Right lobe of liver (tissue), 6 donors: Measurements from ENCODE around the gene AREG. TPM values are rescaled to one million over a fixed set of nuclear protein-coding genes. Genes with fewer than 3 reads are reported as not detected.

Experiments used
- ATAC-seq, 4 donors: fragments of 200-7000 bp; cut with Tn5 transposase; one replicate each; pipeline ENCODE4 v1.9.1; 2020; ENCODE audit warnings: mild to moderate bottlenecking in 4 of 4, moderate library complexity in 4 of 4
- DNase-seq, 3 donors: peaks; one replicate each; pipeline ENCODE4 v3.0.0-alpha.2; 2020
- H3K27ac ChIP-seq, 3 donors: fragments of 200-600 bp; one replicate each; pipeline ENCODE4 v1.8.0; 2022
- H3K27me3 ChIP-seq, 2 donors: fragments of 200-600 bp; one replicate each; pipeline ENCODE4 v1.8.0; 2022
- H3K36me3 ChIP-seq, 4 donors: fragments of 200-600 bp; sonication (generic) in 1 of 4; one replicate each; pipeline versions ENCODE4 v1.5.1 to v1.8.0; 2017 to 2022; ENCODE audit warnings: control low read depth in 1 of 4
- H3K4me1 ChIP-seq, 4 donors: fragments of 200-600 bp; sonication (generic) in 1 of 4; one replicate each; pipeline versions ENCODE4 v1.5.1 to v1.8.0; 2017 to 2022; ENCODE audit warnings: control low read depth in 1 of 4
- H3K4me3 ChIP-seq, 3 donors: fragments of 200-600 bp; one replicate each; pipeline ENCODE4 v1.8.0; 2022
- H3K9me3 ChIP-seq, 4 donors: fragments of 200-600 bp; sonication (generic) in 1 of 4; one replicate each; pipeline versions ENCODE4 v1.5.1 to v1.8.0; 2017 to 2022; ENCODE audit warnings: control low read depth in 1 of 4
- CTCF ChIP-seq, 4 donors: fragments of 200-600 bp in 3 of 4; fragments of 450-650 bp in 1 of 4; IDR thresholded peaks; one replicate each; pipeline versions ENCODE4 v1.5.1 to v1.8.0; 2016 to 2022; ENCODE audit warnings: antibody characterized with exemption in 4 of 4, mild to moderate bottlenecking in 2 of 4
- POLR2A ChIP-seq: fragments of 450-650 bp; IDR thresholded peaks from one replicate; pipeline ENCODE4 v1.6.1; 2017; ENCODE audit warnings: antibody characterized with exemption, mild to moderate bottlenecking
- WGBS: methylation state at CpG from one replicate; pipeline ENCODE4 v1.1.6; 2018; ENCODE audit warnings: low coverage, low lambda C conversion rate; ENCODE audit not compliant: insufficient coverage; ENCODE audit errors: missing lambda C conversion rate; 5-methylcytosine and 5-hydroxymethylcytosine counted together
- intact Hi-C, 2 donors: fragments of 100-400 bp; cut with DNase I; formaldehyde crosslinking; loops; one replicate each; pipeline versions ENCODE4 v1.11.2 to v1.14.1; 2022
- total RNA-seq, 6 experiments: library from RNA; depleted of rRNA in 2 of 6; stranded (reverse); fragments of >200 nt in 2 of 6; fragmentation: NEBNext Ultra II Directional in 3 of 6; extraction: Animal tissue kit (Norgen Biotek cat#: 25700) in 3 of 6; gene quantifications; one replicate each; pipeline versions ENCODE4 v1.1.0 to v1.2.4, GENCODE V29; 2016 to 2023
- donor health status: DM: no; HTN: yes; CAD: no.
- donor health status: DM: no; HTN: no; CAD: no.
- donor health status: DM: no; HTN: no; CAD: no.
- donor health status: DM: no; HTN: yes; CAD: no.
- donor health status: DM: no; HTN: yes; CAD: no.

AREG gene
- total RNA-seq, 6 experiments from 2014 or later: 0.24 to 2.7 (median 0.39) TPM; not detected in 3

GRCh38 chr4:74499986-74500781 is 55.2 kb downstream of the AREG start:
- no peaks in the 10 kb centered on the region for H3K4me1 ChIP-seq
- WGBS: 100% methylated on average over 3 of the region's 4 CpGs
- ATAC-seq: no peak
- intact Hi-C loops: no loop called here
- H3K27ac ChIP-seq: no peak overlapping the region
- no peaks in the 10 kb centered on the region for H3K27me3 ChIP-seq
- no peak for DNase-seq
- no peak for TF ChIP-seq CTCF (IDR thresholded peaks at IDR 0.05)
- TF ChIP-seq POLR2A: no peak
- no peak overlapping the region for H3K4me3 ChIP-seq
- H3K9me3 ChIP-seq: no peaks in the 10 kb centered on the region
- H3K36me3 ChIP-seq: no peaks in the 10 kb centered on the region

GRCh38 chr4:74501579-74501978 is 56.6 kb downstream of the AREG start:
- 71% methylated on average over 1 of the region's 1 CpG for WGBS
- ATAC-seq (no peak), DNase-seq (no peak)
- Histone ChIP-seq H3K27ac (no peak overlapping the region), H3K4me3 (no peak overlapping the region), H3K9me3 (no peaks in the 10 kb centered on the region), H3K27me3 (no peaks in the 10 kb centered on the region), H3K36me3 (no peaks in the 10 kb centered on the region), H3K4me1 (no peaks in the 10 kb centered on the region)
- TF ChIP-seq POLR2A: no peak
- TF ChIP-seq CTCF (IDR thresholded peaks at IDR 0.05): no peak
- intact Hi-C loops: no loop called here

- no peaks in the 10 kb centered on the region for H3K4me1 ChIP-seq
- H3K27me3 ChIP-seq: no peaks in the 10 kb centered on the region
- 56% methylated on average over 1 of the region's 2 CpGs for WGBS
- H3K9me3 ChIP-seq: no peaks in the 10 kb centered on the region
- H3K36me3 ChIP-seq: no peaks in the 10 kb centered on the region
- H3K27ac ChIP-seq: no peak overlapping the region
- TF ChIP-seq POLR2A (no peak), CTCF (IDR thresholded peaks at IDR 0.05) (no peak)
- no peak overlapping the region for H3K4me3 ChIP-seq
- no peak for ATAC-seq
- DNase-seq: no peak
- intact Hi-C loops: no loop called here
Measured at GRCh38 chr4:74503580-74503979, 58.6 kb downstream of the AREG start.

GRCh38 chr4:74504212-74504611 is 59.3 kb downstream of the AREG start:
- H3K27ac ChIP-seq: no peak overlapping the region
- ATAC-seq: no peak
- 56% methylated on average over 1 of the region's 1 CpG for WGBS
- H3K9me3 ChIP-seq: no peaks in the 10 kb centered on the region
- TF ChIP-seq POLR2A (no peak), CTCF (IDR thresholded peaks at IDR 0.05) (no peak)
- no peak overlapping the region for H3K4me3 ChIP-seq
- no peaks in the 10 kb centered on the region for H3K36me3 ChIP-seq
- intact Hi-C loops: no loop called here
- H3K4me1 ChIP-seq: no peaks in the 10 kb centered on the region
- no peak for DNase-seq
- no peaks in the 10 kb centered on the region for H3K27me3 ChIP-seq

Other genes starting within 250 kb of the AREG start
- gene EPGN, start 136.7 kb upstream of the AREG start, total RNA-seq: not detected
- under 1 TPM in 2 of 6 experiments, not detected in 4; 0.11 to 0.50 TPM for gene EREG, start 80.0 kb upstream of the AREG start, total RNA-seq